Liver (tissue), 9 donors: ENCODE data around the gene FCHSD1. TPM values are rescaled to one million over a fixed set of nuclear protein-coding genes. Genes with fewer than 3 reads are reported as not detected.

Experiments
- DNase-seq: peaks from one replicate; pipeline ENCODE4 v3.0.0-alpha.2; 2017; ENCODE audit warnings: low spot score
- H3K27ac ChIP-seq, 2 donors: one replicate each; pipeline ENCODE4 v1.7.0; 2013; ENCODE audit warnings: inconsistent platforms in 2 of 2, low read length in 2 of 2, control low read depth in 1 of 2, low read depth in 1 of 2, mild to moderate bottlenecking in 1 of 2
- H3K27me3 ChIP-seq, 4 donors: one replicate each; pipeline versions ENCODE4 v1.6.1 to v1.7.0; 2013; ENCODE audit warnings: low read length in 3 of 4, inconsistent platforms in 1 of 4, mild to moderate bottlenecking in 1 of 4, moderate library complexity in 1 of 4; ENCODE audit not compliant: control insufficient read depth in 4 of 4, insufficient read depth in 4 of 4
- H3K36me3 ChIP-seq, 4 donors: one replicate each; pipeline versions ENCODE4 v1.6.1 to v1.7.0; 2013; ENCODE audit warnings: low read length in 3 of 4, mild to moderate bottlenecking in 3 of 4, low read depth in 1 of 4, moderate library complexity in 1 of 4; ENCODE audit not compliant: control insufficient read depth in 4 of 4, insufficient read depth in 3 of 4
- H3K4me1 ChIP-seq, 4 donors: one replicate each; pipeline versions ENCODE4 v1.6.1 to v1.7.0; 2013; ENCODE audit warnings: low read length in 3 of 4, mild to moderate bottlenecking in 3 of 4, moderate library complexity in 1 of 4; ENCODE audit not compliant: control insufficient read depth in 4 of 4, insufficient read depth in 4 of 4
- H3K4me3 ChIP-seq, 3 donors: one replicate each; pipeline versions ENCODE4 v1.6.1 to v1.7.0; 2013; ENCODE audit warnings: low read length in 3 of 3, control low read depth in 1 of 3, low read depth in 1 of 3, mild to moderate bottlenecking in 1 of 3
- H3K9ac ChIP-seq, 2 donors: one replicate each; pipeline ENCODE4 v1.7.0; 2013; ENCODE audit warnings: low read length in 2 of 2, mild to moderate bottlenecking in 2 of 2, moderate library complexity in 2 of 2, control low read depth in 1 of 2, low read depth in 1 of 2
- H3K9me3 ChIP-seq, 4 donors: one replicate each; pipeline versions ENCODE4 v1.6.1 to v1.7.0; 2013; ENCODE audit warnings: low read length in 3 of 4; ENCODE audit not compliant: control insufficient read depth in 4 of 4
- ATF3 ChIP-seq: IDR thresholded peaks from 2 replicates; pipeline ENCODE4 v1.6.1; 2016; ENCODE audit warnings: antibody characterized with exemption
- CTCF ChIP-seq: fragments of 150-350 bp; IDR thresholded peaks from 2 replicates; pipeline ENCODE4 v1.5.1; 2017; ENCODE audit warnings: improper control_type of control experiment, low read depth, low read length; ENCODE audit not compliant: missing input control
- EGR1 ChIP-seq, 2 donors: IDR thresholded peaks; 2 replicates each; pipeline ENCODE4 v1.6.1; 2016 to 2018; ENCODE audit warnings: antibody characterized with exemption in 2 of 2, low read depth in 2 of 2
- FOXA1 ChIP-seq: IDR thresholded peaks from 2 replicates; pipeline ENCODE4 v1.6.1; 2016; ENCODE audit warnings: antibody characterized with exemption
- FOXA2 ChIP-seq: IDR thresholded peaks from 2 replicates; pipeline ENCODE4 v1.6.1; 2016; ENCODE audit warnings: antibody characterized with exemption
- GABPA ChIP-seq, 2 donors: IDR thresholded peaks in 1 of 2; conservative IDR thresholded peaks in 1 of 2; 2 replicates each; pipeline ENCODE4 v1.6.1; 2016; ENCODE audit warnings: antibody characterized with exemption in 2 of 2, mild to moderate bottlenecking in 1 of 2, moderate library complexity in 1 of 2
- HNF4A ChIP-seq, 2 donors: conservative IDR thresholded peaks; 2 replicates each; pipeline ENCODE4 v1.6.1; 2016; ENCODE audit warnings: antibody characterized with exemption in 2 of 2, mild to moderate bottlenecking in 2 of 2
- HNF4G ChIP-seq: IDR thresholded peaks from 2 replicates; pipeline ENCODE4 v1.6.1; 2016; ENCODE audit warnings: antibody characterized with exemption
- JUND ChIP-seq, 2 donors: IDR thresholded peaks; 2 replicates each; pipeline ENCODE4 v1.6.1; 2016; ENCODE audit warnings: antibody characterized with exemption in 2 of 2
- MAX ChIP-seq: IDR thresholded peaks from 2 replicates; pipeline ENCODE4 v1.6.1; 2016; ENCODE audit warnings: antibody characterized with exemption
- NR2F2 ChIP-seq: IDR thresholded peaks from 2 replicates; pipeline ENCODE4 v1.6.1; 2016; ENCODE audit warnings: antibody characterized with exemption
- RAD21 ChIP-seq, 2 donors: IDR thresholded peaks; 2 replicates each; pipeline ENCODE4 v1.6.1; 2016; ENCODE audit warnings: antibody characterized with exemption in 2 of 2, mild to moderate bottlenecking in 2 of 2
- REST ChIP-seq: IDR thresholded peaks from 2 replicates; pipeline ENCODE4 v1.6.1; 2016; ENCODE audit warnings: antibody characterized with exemption, mild to moderate bottlenecking
- RXRA ChIP-seq, 2 donors: IDR thresholded peaks; 2 replicates each; pipeline ENCODE4 v1.6.1; 2017 to 2018; ENCODE audit warnings: antibody characterized with exemption in 2 of 2, mild to moderate bottlenecking in 1 of 2
- SP1 ChIP-seq: IDR thresholded peaks from 2 replicates; pipeline ENCODE4 v1.6.1; 2018; ENCODE audit warnings: antibody characterized with exemption, mild to moderate bottlenecking
- TAF1 ChIP-seq: conservative IDR thresholded peaks from 2 replicates; pipeline ENCODE4 v1.6.1; 2016; ENCODE audit warnings: antibody characterized with exemption, mild to moderate bottlenecking
- YY1 ChIP-seq: IDR thresholded peaks from 2 replicates; pipeline ENCODE4 v1.6.1; 2016; ENCODE audit warnings: antibody characterized with exemption, mild to moderate bottlenecking
- ZBTB33 ChIP-seq: IDR thresholded peaks from 2 replicates; pipeline ENCODE4 v1.6.1; 2016; ENCODE audit warnings: antibody characterized with exemption
- WGBS: extraction: QIAGEN DNeasy Blood & Tissue Kit; methylation state at CpG from one replicate; pipeline ENCODE4 v1.1.7; 2013; 5-methylcytosine and 5-hydroxymethylcytosine counted together
- polyA plus RNA-seq, 2 donors: library from polyadenylated mRNA; stranded (reverse) in 1 of 2; unstranded in 1 of 2; fragments of 200-250 nt in 1 of 2; fragments of >200 nt in 1 of 2; fragmentation: Nextera tagmentation in 1 of 2; extraction: Ambion mirVana in 1 of 2; gene quantifications; one replicate each; pipeline versions ENCODE4 v1.2.1 to v1.2.3, GENCODE V29; 2013 to 2015
- total RNA-seq, 2 donors: library from RNA; depleted of rRNA; stranded (reverse); fragments of >200 nt; gene quantifications; one replicate each; pipeline ENCODE4 v1.2.3, GENCODE V29; 2014
- donor health status: healthy.
- donor health status: healthy.
- donor health status: healthy.
- donor health status: healthy.
- donor health status: healthy.

FCHSD1 gene
- total and polyA plus RNA-seq, 4 donors, result 1.3 to 6.4 (median 2.2) TPM

DNA sequence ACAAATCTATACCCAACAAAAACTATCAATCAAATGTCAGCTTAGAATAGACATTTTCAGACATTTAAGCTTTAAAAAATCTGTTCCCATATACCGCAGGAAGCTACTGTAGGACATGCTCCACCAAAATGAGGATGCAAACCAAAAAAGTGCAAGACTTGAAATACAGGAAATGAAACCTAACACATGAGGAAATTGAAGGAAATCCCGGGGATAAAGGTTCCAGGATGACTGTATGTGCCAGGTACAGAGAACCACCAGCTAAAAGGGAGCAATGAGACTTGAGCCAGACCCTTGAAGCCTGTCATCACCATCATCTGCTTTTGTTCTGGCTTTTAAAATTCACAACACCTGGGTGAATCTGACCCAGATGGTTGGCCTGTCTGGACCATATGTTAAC is 53.8 kb downstream of the FCHSD1 start:
- H3K4me1 ChIP-seq, result peaks cover 0 to 37% (median 17%) of the 10 kb centered on the region in 4 donors
- DNase-seq, result no peak
- no peak overlapping the region for H3K9ac ChIP-seq
- no peak for TF ChIP-seq TAF1
- no peak for TF ChIP-seq GABPA (IDR thresholded peaks at IDR 0.05 in 1 of 2, conservative IDR thresholded peaks at IDR 0.05 in 1 of 2)
- no peak for TF ChIP-seq HNF4A (conservative IDR thresholded peaks at IDR 0.05)
- no peak for TF ChIP-seq YY1
- no peak for TF ChIP-seq RXRA (IDR thresholded peaks at IDR 0.05)
- TF ChIP-seq JUND (IDR thresholded peaks at IDR 0.05), result no peak
- TF ChIP-seq SP1, result no peak
- no peak for TF ChIP-seq FOXA1
- no peak for TF ChIP-seq ZBTB33
- TF ChIP-seq EGR1 (IDR thresholded peaks at IDR 0.05; ENCODE audit: low read depth in 2 of 2), result no peak
- TF ChIP-seq MAX, result no peak
- TF ChIP-seq NR2F2, result no peak
- TF ChIP-seq ATF3, result no peak
- no peak for TF ChIP-seq REST
- TF ChIP-seq FOXA2, result no peak
- no peak for TF ChIP-seq CTCF
- no peak for TF ChIP-seq HNF4G
- TF ChIP-seq RAD21 (IDR thresholded peaks at IDR 0.05), result no peak
- peaks cover 0 to 3% (median 0%) of the 10 kb centered on the region in 4 donors for H3K36me3 ChIP-seq
- WGBS, result 64% methylated on average over 2 of the region's 2 CpGs
- no peaks in the 10 kb centered on the region for H3K9me3 ChIP-seq
- no peak overlapping the region for H3K4me3 ChIP-seq
- H3K27me3 ChIP-seq, result no peaks in the 10 kb centered on the region
- H3K27ac ChIP-seq, result peak overlapping the region; percentile 5 to 13
